Caki2 (cell line): ENCODE measurements around the gene POC1B. TPM values are rescaled to one million over a fixed set of nuclear protein-coding genes. Genes with fewer than 3 reads are reported as not detected.

Experiments used
- DNase-seq: peaks from one replicate; pipeline ENCODE4 v3.0.0-alpha.2; 2015; ENCODE audit warnings: low read depth
- in situ Hi-C: cut with HindIII; loops from 2 replicates; pipeline ENCODE4 v1.10.0; 2016; ENCODE audit warnings: low sequenced_read_pairs, low pct_unique_long_range_greater_than_20kb, mixed read lengths
- total RNA-seq: library from RNA; depleted of rRNA; stranded (reverse); fragments of >200 nt; shearing (Covaris generic); gene quantifications from 2 replicates; pipeline ENCODE4 v1.2.3, GENCODE V29; 2014; ENCODE audit warnings: low replicate concordance

POC1B gene
- total RNA-seq, 1 experiment from 2014 or later, result 7.8 TPM

- no peak for DNase-seq
- in situ Hi-C loops, result no loop called here
These were observed 16.4 kb upstream of the POC1B start for GRCh38 chr12:89542236-89542635.

DNA sequence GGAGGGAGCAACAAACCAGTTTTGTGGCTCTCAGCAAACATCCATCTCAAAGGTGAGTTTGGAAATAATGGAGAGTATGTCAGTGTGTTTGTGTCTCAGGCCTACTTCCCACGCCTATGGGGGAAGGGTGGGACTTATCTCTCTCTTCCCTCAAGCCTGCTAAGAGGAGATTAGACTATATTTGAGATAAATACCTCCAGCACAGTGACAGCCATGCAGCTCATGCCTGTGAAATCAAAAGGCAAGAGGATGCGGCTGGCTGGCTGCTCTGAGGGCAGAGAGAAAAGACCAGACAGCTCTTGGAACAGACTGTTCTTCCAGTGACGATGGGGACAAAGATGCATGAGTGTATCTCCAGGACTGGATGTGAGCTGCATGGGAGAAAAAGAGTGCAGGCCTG lies 14.7 kb upstream of the POC1B start:
- DNase-seq, result no peak
- in situ Hi-C loops, result no loop called here

- in situ Hi-C loops, result no loop called here
- no peak for DNase-seq
These were observed 13.8 kb upstream of the POC1B start for GRCh38 chr12:89539426-89540223.

DNA sequence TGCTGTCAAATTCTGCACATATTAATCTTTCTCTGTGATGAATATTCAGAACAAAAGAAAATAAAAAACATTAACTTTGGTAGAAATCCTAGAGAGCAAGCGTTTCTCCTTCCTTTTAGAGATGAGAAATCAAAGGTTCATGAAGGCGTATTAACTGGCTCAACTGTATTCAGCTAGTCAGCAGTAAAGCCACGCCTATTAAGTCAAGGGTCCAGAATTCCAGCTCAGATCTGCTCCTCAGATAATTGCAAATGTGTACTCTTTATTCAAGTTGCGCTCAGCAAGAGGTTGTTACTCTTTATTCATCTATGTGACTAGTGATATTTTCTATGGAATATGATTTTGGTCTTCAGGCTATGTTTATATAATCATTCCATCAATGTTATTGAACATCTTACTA lies 13.1 kb upstream of the POC1B start:
- in situ Hi-C loops, result no loop called here
- DNase-seq, result no peak

- in situ Hi-C loops, result no loop called here
These were observed 11.5 kb upstream of the POC1B start for GRCh38 chr12:89537389-89537788.

DNA sequence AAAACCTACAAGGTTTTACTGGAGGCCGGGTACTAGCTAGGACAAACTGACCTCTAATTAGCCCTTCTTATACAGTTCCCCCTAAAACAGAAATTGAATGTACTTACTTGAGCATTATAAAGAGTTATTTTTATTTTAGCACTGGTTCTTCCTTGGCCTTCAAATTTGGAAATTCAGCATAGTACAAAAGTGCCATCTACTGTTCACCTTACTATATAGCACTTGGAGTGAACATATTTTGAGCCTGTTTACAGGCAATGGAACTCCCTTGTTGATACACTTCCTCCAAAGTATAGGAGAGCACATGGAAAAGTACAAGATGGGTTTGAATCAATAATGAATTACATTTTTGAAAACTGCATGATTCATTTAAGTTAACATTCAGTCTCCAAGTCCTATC lies 3.9 kb upstream of the POC1B start:
- peak; percentile 23 for DNase-seq
- in situ Hi-C loops, result no loop called here

More at GRCh38 chr12:89537389-89537788, 11.5 kb upstream of the POC1B start:
- no peak for DNase-seq

DNA sequence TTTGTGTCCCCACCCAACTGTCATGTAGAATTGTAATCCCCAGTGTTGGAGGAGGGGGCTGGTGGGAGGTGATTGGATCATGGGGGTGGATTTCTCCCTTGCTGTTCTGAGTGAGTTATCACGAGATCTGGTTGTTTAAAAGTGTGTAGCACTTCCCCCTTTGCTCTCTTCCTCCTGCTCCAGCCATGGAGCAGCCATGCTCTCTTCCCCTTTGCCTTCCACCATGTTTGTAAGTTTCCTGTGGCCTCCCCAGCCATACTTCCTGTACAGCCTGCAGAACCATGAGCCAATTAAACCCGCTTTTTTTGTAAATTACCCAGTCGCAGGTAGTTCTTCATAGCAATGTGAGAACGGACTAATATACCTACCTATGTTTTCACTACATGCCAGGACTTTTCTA lies 2.6 kb upstream of the POC1B start:
- in situ Hi-C loops, result no loop called here
- DNase-seq, result no peak

- peak; percentile 52 for DNase-seq
- in situ Hi-C loops, result no loop called here
These were observed 483 bp downstream of the POC1B start for GRCh38 chr12:89525305-89525823.

GRCh38 chr12:89524541-89525304 lies 1.1 kb downstream of the POC1B start, which contains the start of gene GALNT4:
Gene GALNT4, minus strand, starts transcription at chr12:89524796. Its CDS starts 247 bp downstream, at chr12:89524549.
- in situ Hi-C loops, result no loop called here
- DNase-seq, result peak; percentile 75

DNA sequence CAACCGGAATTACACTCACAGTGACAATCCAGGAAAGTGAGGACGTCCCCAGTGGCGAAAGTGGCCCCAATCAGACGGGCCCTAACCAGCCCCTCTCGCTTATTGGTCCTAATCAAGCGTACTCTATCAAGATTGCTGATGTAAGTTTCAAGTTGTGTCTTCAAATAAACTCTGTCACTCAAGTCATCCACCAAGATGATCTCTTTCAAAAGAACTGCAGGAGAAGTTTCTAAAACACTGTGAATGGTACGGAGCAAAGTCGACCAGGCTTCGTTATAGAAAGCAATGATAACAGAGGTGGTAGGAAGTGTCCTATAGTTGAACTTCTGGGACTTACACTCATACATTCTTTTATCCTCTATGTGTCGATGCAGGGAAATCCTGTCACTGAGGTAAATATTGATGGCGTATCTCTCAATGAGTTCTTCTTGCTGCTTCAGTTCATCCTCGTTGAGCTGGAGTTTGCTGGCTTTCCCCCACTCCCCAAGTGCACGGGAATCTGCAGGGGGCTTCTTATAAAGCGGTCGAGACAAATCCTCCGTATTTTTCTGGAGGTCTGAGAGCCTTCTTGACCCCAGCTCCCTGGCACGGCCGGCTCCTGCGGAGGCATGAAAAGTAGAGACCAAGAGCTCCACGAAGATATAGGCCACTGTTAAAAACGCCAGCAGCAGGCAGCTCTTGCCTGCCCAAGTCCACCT lies 1.9 kb downstream of the POC1B start:
- DNase-seq, result no peak
- in situ Hi-C loops, result no loop called here

- in situ Hi-C loops, result no loop called here
These were observed 2.5 kb downstream of the POC1B start for GRCh38 chr12:89523393-89523792.

GRCh38 chr12:89521364-89522223 lies 4.3 kb downstream of the POC1B start:
- DNase-seq, result no peak
- in situ Hi-C loops, result no loop called here

More at GRCh38 chr12:89523393-89523792, 2.5 kb downstream of the POC1B start:
- DNase-seq, result no peak

- in situ Hi-C loops, result no loop called here
- no peak for DNase-seq
These were observed 8.1 kb downstream of the POC1B start for GRCh38 chr12:89517720-89518119.

- in situ Hi-C loops, result no loop called here
- DNase-seq, result no peak
These were observed 9.2 kb downstream of the POC1B start for GRCh38 chr12:89516633-89517032.

DNA sequence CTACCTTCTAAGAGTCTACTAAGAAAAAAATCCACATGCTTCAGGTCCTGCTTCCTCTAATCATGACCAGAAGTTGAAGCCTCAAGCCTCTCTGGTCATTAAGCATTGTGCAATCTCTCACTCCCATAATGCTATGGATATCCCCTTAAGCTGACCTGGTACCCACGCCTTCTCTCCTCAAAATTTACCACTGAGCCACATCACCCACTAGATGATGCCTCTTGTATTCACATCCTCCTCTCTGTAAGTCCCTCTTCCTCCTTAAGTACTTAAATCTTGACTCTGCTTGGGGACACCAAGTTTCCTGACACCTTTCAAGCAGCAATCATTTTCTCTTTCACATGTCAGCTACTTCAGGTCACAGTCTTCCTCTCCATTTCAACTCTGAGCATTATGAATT lies 11.1 kb downstream of the POC1B start:
- in situ Hi-C loops, result no loop called here

DNA sequence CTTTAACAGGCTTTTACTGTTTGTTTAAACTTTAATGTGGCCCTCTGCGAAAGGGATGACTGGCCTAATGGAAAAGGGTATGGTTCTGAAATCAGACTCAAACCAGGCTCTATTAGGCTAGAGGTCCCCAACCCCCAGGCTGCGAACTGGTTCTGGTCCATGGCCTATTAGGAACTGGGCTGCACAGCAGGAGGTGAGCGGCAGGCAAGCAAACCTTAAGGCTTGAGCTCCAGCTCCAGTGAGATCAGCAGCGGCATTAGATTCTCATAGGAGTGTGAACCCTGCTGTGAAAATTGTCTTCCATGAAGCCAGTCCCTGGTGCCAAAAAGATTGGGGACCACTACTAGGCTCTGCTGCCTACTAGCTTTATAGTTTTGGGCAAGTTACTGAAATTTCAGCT lies 12.3 kb downstream of the POC1B start:
- in situ Hi-C loops, result no loop called here
- no peak for DNase-seq

More for the DNA sequence above, 11.1 kb downstream of the POC1B start:
- no peak for DNase-seq

- DNase-seq, result peak; percentile 41
- in situ Hi-C loops, result no loop called here
These were observed 18.6 kb downstream of the POC1B start for GRCh38 chr12:89507015-89507824.
